Astrocyte of the hippocampus (primary cell): ENCODE measurements around the gene RC3H1.

ENCODE experiments used
- DNase-seq: peaks from one replicate; pipeline ENCODE4 v3.0.0; 2011; ENCODE audit warnings: low read depth, low spot score

RC3H1 gene

GRCh38 chr1:173886746-173887611 lies 135.2 kb downstream of the RC3H1 start:
- no peak for DNase-seq

GRCh38 chr1:173884701-173885100 lies 137.5 kb downstream of the RC3H1 start:
- no peak for DNase-seq
